ENCODE results near the gene MYOZ2.

MYOZ2 gene

GRCh38 chr4:119100655-119101054, 35.0 kb upstream of the MYOZ2 start:
- TF ChIP-seq CTCF (IDR thresholded peaks at IDR 0.05; ENCODE audit: low read depth, low read length), result no peak
- H3K4me3 ChIP-seq (ENCODE audit: low read depth, low read length), result no peak overlapping the region

- TF ChIP-seq CTCF (IDR thresholded peaks at IDR 0.05; ENCODE audit: low read depth, low read length), result no peak
- H3K4me3 ChIP-seq (ENCODE audit: low read depth, low read length), result no peak overlapping the region
Observed at GRCh38 chr4:119103263-119103662, 32.4 kb upstream of the MYOZ2 start.

GRCh38 chr4:119104644-119105273, 30.9 kb upstream of the MYOZ2 start:
- no peak for TF ChIP-seq CTCF (IDR thresholded peaks at IDR 0.05; ENCODE audit: low read depth, low read length)
- no peak overlapping the region for H3K4me3 ChIP-seq (ENCODE audit: low read depth, low read length)

- no peak overlapping the region for H3K4me3 ChIP-seq (ENCODE audit: low read depth, low read length)
- no peak for TF ChIP-seq CTCF (IDR thresholded peaks at IDR 0.05; ENCODE audit: low read depth, low read length)
Observed at GRCh38 chr4:119105605-119106004, 30.0 kb upstream of the MYOZ2 start.

GRCh38 chr4:119106036-119107000, 29.3 kb upstream of the MYOZ2 start:
- TF ChIP-seq CTCF (IDR thresholded peaks at IDR 0.05; ENCODE audit: low read depth, low read length), result no peak

GRCh38 chr4:119110121-119110520, 25.5 kb upstream of the MYOZ2 start:
- no peak overlapping the region for H3K4me3 ChIP-seq (ENCODE audit: low read depth, low read length)
- TF ChIP-seq CTCF (IDR thresholded peaks at IDR 0.05; ENCODE audit: low read depth, low read length), result no peak

More at GRCh38 chr4:119106036-119107000, 29.3 kb upstream of the MYOZ2 start:
- no peak overlapping the region for H3K4me3 ChIP-seq (ENCODE audit: low read depth, low read length)

- no peak for TF ChIP-seq CTCF (IDR thresholded peaks at IDR 0.05; ENCODE audit: low read depth, low read length)
- H3K4me3 ChIP-seq (ENCODE audit: low read depth, low read length), result no peak overlapping the region
Observed at GRCh38 chr4:119111296-119111695, 24.3 kb upstream of the MYOZ2 start.
